H4 (cell line): Measurements from ENCODE around the gene PPP1R1C. TPM values are rescaled to one million over a fixed set of nuclear protein-coding genes. Genes with fewer than 3 reads are reported as not detected.

Experiments used
- DNase-seq: peaks from one replicate; pipeline ENCODE4 v3.0.0-alpha.2; 2015; ENCODE audit warnings: low spot score
- total RNA-seq: library from RNA; depleted of rRNA; stranded (reverse); fragments of >200 nt; shearing (Covaris generic); gene quantifications from 2 replicates; pipeline ENCODE4 v1.2.3, GENCODE V29; 2014

PPP1R1C gene
- total RNA-seq, 1 experiment from 2014 or later = 3.3 TPM

DNA sequence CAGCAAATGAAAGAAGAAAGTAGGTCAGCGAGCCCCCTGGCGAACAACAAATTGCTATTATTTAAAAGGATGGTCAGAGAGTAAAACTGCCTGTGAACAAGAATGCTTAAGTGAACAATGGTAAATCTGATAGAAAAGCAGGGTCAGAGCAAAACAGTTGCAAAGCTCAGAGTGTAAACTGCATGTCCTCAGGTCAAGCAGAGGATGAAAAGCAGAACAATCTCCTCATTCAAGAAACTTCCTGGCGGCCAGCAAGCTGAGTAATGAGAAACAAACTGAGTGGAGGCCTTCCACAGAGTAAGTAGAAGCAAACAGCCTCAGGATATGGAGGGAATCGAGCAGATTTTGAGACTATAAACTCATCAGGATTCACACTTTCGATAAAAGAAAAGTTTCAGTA lies 117.9 kb downstream of the PPP1R1C start:
- DNase-seq = no peak

DNA sequence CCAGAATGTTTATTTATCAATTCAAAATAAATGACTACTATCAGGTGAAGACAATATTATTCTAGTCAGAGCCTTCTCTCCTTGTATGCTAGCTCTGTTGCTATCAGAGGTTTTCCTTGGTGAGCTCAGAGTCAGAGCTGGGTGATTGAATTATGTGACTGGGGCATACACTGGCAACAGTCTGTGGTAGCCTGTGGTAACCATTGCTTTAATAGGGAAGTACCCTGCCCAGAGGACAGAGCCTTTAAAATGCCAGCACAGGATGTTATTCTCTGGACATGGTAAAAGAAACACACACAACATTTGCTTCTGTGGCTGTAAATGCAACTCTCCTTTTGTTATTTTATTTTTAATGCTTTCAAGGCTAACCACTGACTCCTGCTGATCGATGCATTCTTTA lies 124.7 kb downstream of the PPP1R1C start:
- no peak for DNase-seq

GRCh38 chr2:182113334-182113733 lies 127.7 kb downstream of the PPP1R1C start:
- DNase-seq = no peak

- DNase-seq = no peak
Observed at GRCh38 chr2:182115258-182115657, 129.6 kb downstream of the PPP1R1C start.

GRCh38 chr2:182116774-182117173 lies 131.1 kb downstream of the PPP1R1C start:
- no peak for DNase-seq

- DNase-seq = no peak
Observed at GRCh38 chr2:182117196-182117595, 131.5 kb downstream of the PPP1R1C start.

GRCh38 chr2:182128821-182129707 lies 143.4 kb downstream of the PPP1R1C start:
- no peak for DNase-seq

DNA sequence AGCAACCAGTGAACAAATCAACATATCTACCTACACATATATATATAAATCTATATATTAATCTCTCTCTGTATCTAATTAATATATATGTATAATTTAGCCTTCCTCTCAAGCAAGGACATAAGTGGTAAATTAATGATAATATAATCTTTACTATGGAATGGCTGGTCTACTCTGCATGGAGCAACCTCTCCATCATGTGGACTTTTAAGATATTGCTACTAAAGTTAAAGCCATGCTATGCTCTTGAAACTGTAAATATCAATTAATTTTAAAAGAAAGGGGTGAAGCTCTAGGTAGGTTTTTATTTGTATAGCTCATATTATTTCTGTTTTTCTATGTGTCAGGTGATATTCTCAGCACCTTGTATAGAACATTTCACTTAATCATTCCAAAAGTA lies 147.0 kb downstream of the PPP1R1C start:
- DNase-seq = no peak

DNA sequence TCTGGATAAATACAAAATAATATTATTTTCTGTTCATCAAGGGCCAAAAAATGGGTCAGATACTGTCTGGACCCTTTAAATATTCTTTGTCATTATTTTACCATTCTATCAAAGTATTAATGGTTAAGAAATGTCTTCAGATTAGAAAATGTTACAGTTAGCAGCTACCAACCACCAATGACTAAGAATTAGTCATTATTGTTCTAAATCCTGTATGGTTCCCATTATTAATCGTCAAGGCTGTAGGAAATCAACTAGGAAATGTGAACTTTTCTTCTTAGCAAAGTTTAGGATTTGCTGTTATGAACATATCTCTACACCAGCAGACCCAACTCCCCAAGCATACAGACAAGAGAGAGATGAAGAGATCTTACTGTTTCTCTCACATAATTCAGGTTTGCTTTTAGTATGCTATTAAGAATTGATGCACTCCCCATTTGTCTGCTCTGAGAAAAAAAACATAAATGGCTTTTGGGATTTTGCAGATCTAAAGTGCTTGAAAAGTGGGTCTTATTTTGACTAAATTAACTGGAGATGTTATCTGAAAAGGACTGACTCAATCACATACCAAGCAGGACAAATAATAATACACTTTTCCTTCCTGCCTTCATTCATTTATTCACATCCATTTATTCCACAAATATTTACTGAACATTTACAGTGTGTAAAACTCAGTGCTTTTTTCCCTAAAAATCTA lies 147.7 kb downstream of the PPP1R1C start:
- DNase-seq = no peak

- DNase-seq = no peak
Observed at GRCh38 chr2:182134201-182134600, 148.5 kb downstream of the PPP1R1C start.

DNA sequence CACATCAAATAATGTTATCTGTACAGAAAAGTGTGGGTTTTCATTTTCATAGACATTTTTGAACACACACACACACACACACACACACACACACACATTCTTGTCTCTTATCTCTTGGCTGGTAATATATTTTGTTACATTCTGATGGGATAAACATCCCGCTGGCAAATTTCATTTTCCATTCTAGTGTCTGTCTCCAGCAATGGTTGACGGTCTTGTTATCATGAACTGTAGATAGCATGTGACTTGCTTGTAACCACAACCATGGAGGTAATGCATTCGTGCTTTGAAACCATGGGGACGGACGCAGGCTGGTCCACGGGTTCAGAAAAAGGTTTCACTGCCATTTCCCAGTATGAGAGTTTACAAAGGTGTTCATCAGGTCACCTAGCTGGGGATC lies 156.4 kb downstream of the PPP1R1C start:
- DNase-seq = no peak

DNA sequence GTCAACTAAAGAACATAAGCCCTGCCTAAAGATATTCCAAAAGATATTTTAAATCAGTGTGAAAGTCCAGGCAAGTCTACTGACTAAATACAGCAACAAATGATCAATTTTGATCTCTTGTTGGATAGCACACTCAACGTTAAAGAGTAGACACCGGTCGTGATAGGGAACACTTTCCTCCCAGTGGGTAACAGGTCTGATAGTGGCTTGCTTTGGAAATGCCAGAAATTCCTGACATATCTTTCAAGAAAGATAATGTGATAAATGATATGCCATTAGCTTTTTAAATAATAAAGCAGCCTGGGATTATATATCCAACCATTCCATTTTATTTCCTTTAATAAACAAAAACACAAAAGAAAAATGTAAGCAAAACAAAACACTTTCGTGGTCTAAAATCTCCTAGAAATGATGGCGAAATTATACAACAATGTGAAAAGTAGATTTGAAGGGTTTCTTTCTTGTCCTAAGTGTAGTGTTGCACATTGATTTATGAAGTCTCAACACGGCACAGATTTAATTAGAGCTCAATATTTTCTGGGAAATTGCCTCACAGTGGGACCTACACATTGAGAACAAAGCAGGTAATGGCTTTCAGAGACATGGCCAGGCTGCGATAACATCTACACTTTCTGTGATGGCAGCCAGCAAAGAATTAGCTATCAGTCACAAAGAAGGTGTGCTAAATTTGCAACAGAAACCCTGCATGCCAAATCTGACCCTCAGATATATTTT lies 158.6 kb downstream of the PPP1R1C start:
- DNase-seq = no peak

DNA sequence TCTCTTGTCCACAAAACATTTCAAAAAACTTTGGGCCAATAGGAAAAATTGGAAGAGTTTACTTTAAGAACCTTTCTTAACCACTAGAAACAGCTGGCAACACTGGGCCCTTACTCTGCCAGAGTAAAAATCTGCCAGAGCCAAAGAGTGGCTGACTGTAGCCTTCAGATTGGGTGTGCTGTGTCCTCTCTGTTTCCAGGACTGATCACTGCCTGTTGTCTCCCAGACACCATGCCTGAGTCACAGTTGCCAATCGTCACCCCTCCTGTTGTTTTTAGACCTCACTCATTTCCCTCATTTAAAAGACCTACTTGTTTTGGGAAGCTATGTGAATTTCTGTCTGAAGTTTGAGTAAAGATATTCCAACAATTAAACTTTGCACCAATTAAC lies 159.1 kb downstream of the PPP1R1C start:
- no peak for DNase-seq

DNA sequence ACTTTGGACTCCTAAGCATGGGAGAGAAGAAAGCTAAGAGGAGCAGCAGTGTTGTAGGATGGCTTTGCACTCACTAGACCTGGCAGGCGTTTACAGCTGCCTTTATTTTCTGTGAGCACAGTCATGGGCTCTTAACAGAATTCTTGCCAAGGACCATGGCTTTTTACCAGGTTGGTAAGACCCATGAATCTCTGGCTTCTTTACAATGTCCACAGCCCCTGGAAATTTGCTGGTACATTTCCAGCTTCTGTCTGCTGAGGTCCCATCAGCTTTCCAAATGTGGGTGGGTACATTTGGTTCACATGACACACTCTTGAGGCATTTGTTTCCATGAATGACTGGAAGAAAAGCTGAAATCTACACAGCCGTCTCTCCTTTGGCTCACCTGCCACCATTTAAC lies 162.7 kb downstream of the PPP1R1C start:
- DNase-seq = no peak

- DNase-seq = no peak
Observed at GRCh38 chr2:182163878-182164277, 178.2 kb downstream of the PPP1R1C start.

- no peak for DNase-seq
Observed at GRCh38 chr2:182164686-182165085, 179.0 kb downstream of the PPP1R1C start.

- no peak for DNase-seq
Observed at GRCh38 chr2:182165202-182165601, 179.5 kb downstream of the PPP1R1C start.

DNA sequence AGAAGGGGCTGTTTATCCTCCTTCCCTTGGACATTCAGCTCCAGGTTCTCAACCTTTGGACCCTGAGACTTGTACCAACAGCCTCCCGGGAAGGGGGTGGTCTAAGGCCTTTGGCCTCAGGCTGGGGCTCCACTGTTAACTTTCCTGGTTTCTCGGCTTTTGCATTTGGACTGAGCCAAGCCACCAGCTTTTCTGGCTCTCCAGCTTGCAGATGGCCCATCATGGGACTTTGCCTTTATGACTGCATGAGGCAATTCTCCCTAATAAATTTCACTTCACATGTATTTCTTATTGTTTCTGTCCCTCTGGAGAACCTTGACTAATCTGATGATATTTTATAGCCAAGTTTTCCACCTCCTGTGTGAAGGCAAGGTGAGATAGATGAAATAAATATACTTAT lies 180.8 kb downstream of the PPP1R1C start:
- no peak for DNase-seq

GRCh38 chr2:182166841-182167240 lies 181.2 kb downstream of the PPP1R1C start:
- DNase-seq = no peak
